Fibroblast of skin of back (primary cell): ENCODE data around the gene NCKIPSD.

Experiments used
- DNase-seq: peaks from one replicate; pipeline ENCODE4 v3.0.0-alpha.2; 2013

NCKIPSD gene

GRCh38 chr3:48678566-48679380, 6.9 kb downstream of the NCKIPSD start:
- no peak for DNase-seq

GRCh38 chr3:48678056-48678455, 7.7 kb downstream of the NCKIPSD start:
- DNase-seq = no peak

GRCh38 chr3:48674505-48674904, 11.2 kb downstream of the NCKIPSD start:
- DNase-seq = no peak

DNA sequence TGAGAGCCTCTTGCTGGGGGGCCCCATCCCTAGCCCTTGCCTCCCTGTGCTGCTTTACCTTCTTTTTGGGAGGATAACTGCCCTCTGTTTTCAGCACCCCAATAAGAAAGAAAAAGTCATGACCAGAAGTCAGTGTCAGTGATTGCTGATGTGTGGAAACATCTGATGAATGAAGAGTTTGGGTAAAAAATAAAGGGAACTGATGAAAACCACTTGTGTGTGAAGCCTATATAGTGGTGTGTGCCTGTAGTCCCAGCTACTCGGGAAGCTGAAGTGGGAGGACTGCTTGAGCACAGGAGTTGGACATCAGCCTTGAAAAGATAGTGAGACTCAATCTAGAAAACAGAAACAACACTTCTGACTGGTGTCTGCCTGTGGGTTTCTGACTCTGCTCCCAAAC, 13.2 kb downstream of the NCKIPSD start:
- no peak for DNase-seq

DNA sequence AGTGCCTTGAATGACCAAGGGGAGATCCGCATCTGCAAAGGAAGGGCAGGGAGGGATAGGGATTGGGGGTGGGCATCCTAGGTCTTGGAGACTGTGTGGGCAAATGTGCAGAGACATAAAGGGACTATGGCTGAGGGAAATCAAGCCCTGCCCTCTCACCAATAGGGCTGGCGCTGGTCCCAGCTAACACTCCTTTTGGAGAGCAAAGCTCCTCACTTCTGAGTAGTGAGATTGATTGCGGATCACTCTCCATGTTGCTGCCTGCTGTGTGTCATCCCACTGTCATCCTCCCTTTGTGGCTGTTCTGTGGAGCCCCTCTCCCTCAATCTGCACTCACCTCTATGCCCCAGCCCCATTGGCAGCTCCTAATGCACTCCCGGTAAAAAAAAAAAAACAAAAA, 20.8 kb downstream of the NCKIPSD start:
- no peak for DNase-seq

GRCh38 chr3:48664313-48664644, 21.4 kb downstream of the NCKIPSD start:
- DNase-seq = no peak

DNA sequence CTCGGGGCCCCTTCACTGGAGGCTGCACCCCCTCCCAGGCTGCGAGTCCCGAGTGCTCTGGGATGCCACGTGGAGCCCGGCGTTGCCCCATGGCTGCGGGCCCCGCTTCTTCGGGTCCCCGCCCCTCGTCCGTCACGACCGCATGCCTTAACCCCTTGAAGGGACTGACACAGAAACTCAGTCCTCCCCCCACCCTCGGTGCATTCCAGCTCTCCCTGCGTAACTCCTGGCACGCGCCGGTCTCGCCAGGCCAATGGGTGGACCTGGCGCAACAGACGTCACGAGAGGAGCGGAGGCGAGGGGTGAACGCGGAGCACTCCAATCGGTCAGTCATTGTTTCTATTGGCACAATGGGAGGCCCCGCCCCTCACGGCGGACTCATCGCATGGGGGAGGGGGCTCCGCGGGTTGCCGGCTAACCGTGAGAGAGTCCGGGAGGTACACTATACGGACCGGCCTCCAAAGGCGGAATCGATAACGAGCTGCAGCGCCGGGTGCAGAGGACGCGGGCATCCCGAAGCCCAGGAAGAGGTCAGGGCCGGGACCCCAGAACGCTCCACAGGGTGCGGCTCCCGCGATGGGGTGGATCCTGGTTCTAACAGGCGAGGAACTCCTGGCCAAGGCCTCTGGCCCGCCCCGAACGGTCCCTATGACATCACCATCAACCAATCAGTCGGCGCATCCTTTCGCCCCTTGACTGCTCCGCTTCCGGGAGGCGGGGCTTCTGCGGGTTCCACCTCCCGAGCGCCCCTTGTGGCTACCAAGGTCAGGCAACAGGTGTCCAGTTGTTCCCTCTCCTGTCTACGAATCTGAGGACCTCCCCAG, 22.0 kb downstream of the NCKIPSD start:
- DNase-seq = peak; percentile 96

DNA sequence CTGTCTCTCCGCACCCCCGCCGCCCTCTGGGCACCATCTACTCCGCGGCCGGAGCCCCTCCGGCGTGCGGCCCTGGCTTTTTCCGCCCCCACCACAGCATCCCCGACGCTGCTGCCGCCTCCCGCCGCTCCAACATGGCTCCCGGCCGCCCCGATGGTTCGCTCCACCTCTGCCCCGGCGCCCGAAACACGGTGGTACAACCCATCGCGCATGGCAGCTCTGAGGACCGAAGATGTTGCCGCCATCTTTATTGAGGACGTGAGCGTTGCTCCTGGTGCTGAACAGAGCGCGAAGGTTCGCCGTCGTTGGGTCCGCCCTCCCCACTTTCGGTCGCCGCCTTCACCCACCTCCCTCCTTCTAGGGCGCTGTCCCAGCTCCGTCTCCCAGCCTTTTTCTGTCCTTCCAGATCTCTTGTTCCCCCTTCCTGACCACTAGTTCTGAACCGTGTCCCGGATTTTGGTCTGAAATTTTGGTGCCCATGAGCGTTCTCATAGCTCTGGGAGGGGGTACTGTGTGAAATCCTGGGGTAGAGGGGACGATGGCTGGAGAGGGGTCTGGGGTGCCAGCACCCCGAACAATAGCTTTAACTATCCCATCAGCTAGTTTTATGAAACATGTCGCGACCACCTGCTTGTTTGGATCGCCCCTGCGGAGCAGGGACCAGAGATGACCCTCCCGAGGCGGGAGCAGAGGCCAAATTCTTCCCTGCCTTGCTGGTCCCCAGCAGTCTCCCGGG, 22.8 kb downstream of the NCKIPSD start, which contains the start of gene CELSR3:
Gene CELSR3 (minus strand): TSS at position 134 of the 736 bp plus-strand sequence. CDS start 252 bp downstream, outside the sequence.
- peak; percentile 81 for DNase-seq

DNA sequence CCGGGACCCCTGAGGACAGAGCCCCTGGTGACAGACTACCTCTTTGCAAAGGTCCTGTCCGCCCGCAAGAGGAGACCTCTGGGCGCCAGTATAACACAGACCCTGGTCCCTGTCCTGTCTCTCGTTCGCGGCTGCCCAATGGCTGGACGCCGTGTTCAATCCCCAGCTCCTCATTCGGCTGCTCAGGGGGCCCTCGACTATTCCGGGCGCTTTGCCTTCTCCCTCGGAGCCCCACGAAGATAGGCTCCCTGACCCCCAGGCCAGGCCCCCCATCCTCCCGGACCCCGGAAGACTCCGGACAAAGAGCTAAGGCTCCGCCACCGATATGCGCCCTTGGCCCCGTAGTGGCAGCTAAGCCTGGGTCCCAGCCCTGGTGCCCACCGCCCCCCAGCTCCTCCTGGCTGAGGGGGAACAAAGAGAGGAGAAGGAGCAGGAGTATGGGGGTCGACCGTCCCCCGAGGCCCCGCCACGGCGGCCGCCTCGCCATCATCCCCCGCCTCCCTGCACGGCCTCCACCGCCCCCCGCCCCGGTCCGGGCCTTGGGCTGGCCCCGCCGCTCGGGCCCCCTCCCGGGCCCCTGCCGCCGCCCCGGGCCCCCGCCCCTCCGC, 23.5 kb downstream of the NCKIPSD start:
- DNase-seq = no peak

GRCh38 chr3:48661501-48662144, 24.1 kb downstream of the NCKIPSD start:
- DNase-seq = peak; percentile 43

- DNase-seq = no peak
Observed at GRCh38 chr3:48660800-48661400, 24.8 kb downstream of the NCKIPSD start.

- no peak for DNase-seq
Observed at GRCh38 chr3:48656841-48657281, 28.9 kb downstream of the NCKIPSD start.

- peak; percentile 67 for DNase-seq
Observed at GRCh38 chr3:48656061-48656840, 29.5 kb downstream of the NCKIPSD start.

GRCh38 chr3:48655606-48656005, 30.1 kb downstream of the NCKIPSD start:
- DNase-seq = no peak

DNA sequence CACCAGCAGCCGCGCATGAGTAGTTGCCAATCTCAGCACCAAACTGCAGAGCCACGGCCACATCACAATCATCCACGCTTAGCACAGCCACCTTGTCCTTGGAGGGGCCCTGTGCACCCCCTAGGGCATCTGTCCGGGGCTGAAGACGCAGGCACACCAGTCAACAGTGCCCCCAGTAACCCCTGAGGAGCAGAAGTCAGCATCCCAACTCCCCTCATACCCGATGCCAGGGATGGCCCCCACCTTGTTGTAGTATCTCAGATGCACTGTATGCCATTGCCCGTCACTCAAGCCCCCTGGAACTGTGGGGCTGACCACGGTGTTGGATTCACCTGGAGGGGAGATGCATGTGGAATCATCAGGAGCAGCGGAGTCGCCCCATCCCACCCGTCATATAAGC, 30.7 kb downstream of the NCKIPSD start:
- no peak for DNase-seq

DNA sequence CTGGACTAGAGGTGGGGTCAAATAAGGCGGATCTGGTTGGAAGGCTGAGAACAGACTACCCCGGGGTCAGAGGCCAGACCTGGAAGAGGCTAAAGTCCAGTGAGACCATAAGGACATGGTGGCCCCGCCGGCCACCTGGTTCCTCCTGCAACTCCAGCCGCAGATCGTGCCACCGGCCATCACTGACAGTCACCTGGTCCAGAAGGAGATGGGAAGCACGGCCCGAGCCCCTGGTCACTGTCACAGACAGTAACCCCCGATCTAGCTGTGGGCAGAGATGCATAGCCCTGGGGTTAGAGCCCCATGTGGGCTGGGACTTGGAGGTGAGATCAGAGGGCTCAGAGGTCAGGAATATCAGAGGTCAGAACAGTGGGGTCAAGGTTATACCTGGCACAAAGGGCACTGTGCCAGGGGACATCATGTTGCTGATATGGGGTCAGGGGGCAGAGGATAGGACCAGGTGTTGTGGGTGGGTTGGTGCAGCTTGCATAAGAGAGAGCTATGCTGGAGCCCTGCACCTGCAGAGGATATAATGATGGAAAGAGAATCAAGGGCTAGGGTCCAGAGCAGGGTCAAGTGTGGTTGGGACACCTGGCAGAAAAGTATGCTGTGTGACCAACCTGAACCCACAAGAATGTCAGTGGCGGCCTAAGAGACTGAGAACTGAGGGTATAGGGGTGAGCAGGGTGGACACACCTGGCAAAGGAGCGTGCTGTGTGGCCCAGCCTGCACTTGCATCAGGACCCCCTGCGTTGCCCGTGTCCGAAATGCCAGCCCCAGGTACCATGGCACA, 32.6 kb downstream of the NCKIPSD start:
- DNase-seq = no peak

DNA sequence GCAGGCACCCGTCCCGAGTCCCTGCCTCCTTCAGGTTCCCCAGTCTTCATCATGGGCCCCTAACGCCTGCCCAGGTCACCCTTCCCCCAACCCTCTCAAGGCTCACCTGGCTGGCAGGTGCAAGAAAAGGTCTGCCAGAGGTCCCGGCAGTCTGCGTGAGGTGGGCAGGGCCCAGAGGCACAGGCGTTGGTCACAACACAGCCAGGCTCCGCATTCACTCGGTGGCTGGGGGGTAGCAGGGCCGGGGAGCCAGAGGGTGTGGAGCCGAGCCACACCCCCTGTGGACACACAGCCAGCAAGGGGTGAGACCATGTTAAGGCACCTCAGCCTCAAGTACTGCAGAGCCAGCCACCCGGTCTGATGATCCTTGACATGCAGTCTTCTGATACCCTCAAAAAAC, 33.9 kb downstream of the NCKIPSD start:
- DNase-seq = no peak

DNA sequence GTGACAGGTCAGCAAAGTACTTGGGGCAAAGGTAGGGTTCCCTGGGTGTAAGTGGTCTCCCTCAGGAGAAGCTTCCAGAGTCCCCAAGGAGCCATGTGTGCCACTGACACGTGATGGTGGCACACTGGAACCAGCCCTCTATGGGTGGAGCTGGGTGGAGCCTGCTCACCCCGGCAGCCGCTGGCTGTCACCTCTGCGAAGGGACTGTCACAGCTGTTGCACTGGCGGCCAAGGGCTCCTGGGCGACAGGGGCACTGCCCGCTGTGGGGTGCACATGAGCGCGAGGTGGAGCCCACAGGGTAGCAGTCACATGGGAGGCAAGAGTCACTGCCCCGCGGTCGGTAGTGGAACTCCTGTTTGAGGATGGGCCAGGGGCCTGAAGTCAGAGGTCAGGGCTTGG, 35.0 kb downstream of the NCKIPSD start:
- no peak for DNase-seq

DNA sequence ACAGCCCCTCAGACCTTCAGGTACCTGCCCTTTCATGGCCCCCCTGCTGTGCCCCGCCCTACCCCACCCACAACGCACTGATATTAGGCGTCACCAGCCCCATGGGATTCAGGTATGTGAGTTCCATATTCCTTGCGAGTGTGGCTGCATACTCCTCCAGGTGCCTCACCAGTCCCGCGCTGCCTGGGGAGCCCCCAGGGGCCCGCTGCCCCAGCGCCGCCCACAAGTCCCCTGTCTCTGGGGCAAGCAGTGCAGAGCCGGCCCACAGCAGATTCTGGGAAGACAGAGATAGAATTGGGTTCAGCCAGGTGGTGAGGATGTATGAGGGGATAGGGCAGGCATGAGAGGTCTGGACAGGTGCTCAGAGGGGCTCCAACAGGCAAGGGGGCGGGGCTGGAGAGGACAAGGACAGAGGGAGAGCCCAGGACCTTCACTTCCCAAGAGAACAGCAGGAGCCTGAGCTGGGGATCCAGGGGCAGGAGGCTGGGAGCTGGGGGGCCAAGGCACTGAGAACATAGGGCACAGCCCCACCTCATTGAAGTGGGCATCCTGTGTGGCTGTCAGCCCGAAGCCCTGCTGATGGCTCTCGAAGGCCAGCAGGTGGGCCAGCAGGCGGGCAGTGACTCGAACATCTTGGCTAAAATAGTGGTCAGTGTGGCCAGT, 37.4 kb downstream of the NCKIPSD start:
- no peak for DNase-seq
